OCI-LY1 (cell line): ENCODE results near the gene DHRSX.

Experiments used
- H2AFZ ChIP-seq: fragments of 200-600 bp; sonication (generic), shearing (Covaris generic); 2 replicates; pipeline ENCODE4 v1.6.0; 2014; ENCODE audit warnings: antibody characterized with exemption, mild to moderate bottlenecking, low read length
- H3F3A ChIP-seq: fragments of 200-600 bp; sonication (generic), shearing (Covaris generic); 2 replicates; pipeline ENCODE4 v1.6.0; 2014; ENCODE audit warnings: mild to moderate bottlenecking, antibody characterized with exemption, low read length, moderate library complexity; ENCODE audit not compliant: insufficient read depth
- H3K27ac ChIP-seq: fragments of 200-600 bp; sonication (generic); 2 replicates; pipeline ENCODE4 v1.5.1; 2014; ENCODE audit warnings: low read length, mixed run types, mild to moderate bottlenecking, low read depth; ENCODE audit not compliant: poor library complexity, severe bottlenecking
- H3K27me3 ChIP-seq: fragments of 200-600 bp; sonication (generic); 2 replicates; pipeline ENCODE4 v1.6.0; 2014; ENCODE audit warnings: antibody characterized with exemption, mild to moderate bottlenecking, low read length, moderate library complexity; ENCODE audit not compliant: insufficient read depth
- H3K36me3 ChIP-seq: fragments of 200-600 bp; sonication (generic); 2 replicates; pipeline ENCODE4 v1.6.1; 2014; ENCODE audit warnings: mild to moderate bottlenecking, antibody characterized with exemption, low read length, moderate library complexity, mixed read lengths; ENCODE audit not compliant: insufficient read depth
- H3K4me1 ChIP-seq: fragments of 200-600 bp; sonication (generic); 2 replicates; pipeline ENCODE4 v1.5.1; 2014; ENCODE audit warnings: mild to moderate bottlenecking, low read length, moderate library complexity; ENCODE audit not compliant: insufficient read depth, severe bottlenecking
- H3K4me2 ChIP-seq: fragments of 200-600 bp; sonication (generic), shearing (Covaris generic); 2 replicates; pipeline ENCODE4 v1.6.1; 2014; ENCODE audit warnings: low read length
- H3K4me3 ChIP-seq: fragments of 200-600 bp; sonication (generic); 2 replicates; pipeline ENCODE4 v1.5.1; 2014; ENCODE audit warnings: low read length, low read depth, mild to moderate bottlenecking, mixed read lengths; ENCODE audit not compliant: poor library complexity, severe bottlenecking
- H3K79me2 ChIP-seq: fragments of 200-600 bp; shearing (Covaris generic); 2 replicates; pipeline ENCODE4 v1.6.1; 2016; ENCODE audit warnings: mixed run types, low read length, mixed read lengths; ENCODE audit not compliant: insufficient read depth
- H3K9ac ChIP-seq: fragments of 200-600 bp; sonication (generic), shearing (Covaris generic); 2 replicates; pipeline ENCODE4 v1.6.1; 2014; ENCODE audit warnings: mild to moderate bottlenecking, low read length, mixed read lengths
- H3K9me2 ChIP-seq: fragments of 200-600 bp; sonication (generic), shearing (Covaris generic); 2 replicates; pipeline ENCODE4 v1.6.1; 2014; ENCODE audit warnings: low read depth, mild to moderate bottlenecking, low read length, mixed read lengths
- H3K9me3 ChIP-seq: fragments of 200-600 bp; shearing (Covaris generic); 2 replicates; pipeline ENCODE4 v1.6.1; 2014; ENCODE audit warnings: low read length, mixed read lengths
- H4K20me1 ChIP-seq: fragments of 200-600 bp; sonication (generic), shearing (Covaris generic); 2 replicates; pipeline ENCODE4 v1.6.0; 2016; ENCODE audit warnings: mild to moderate bottlenecking, low read length; ENCODE audit not compliant: insufficient read depth
- EZH2 ChIP-seq: fragments of 200-600 bp; sonication (generic), shearing (Covaris generic); IDR thresholded peaks from 2 replicates; pipeline ENCODE4 v1.8.0; 2017; ENCODE audit warnings: borderline replicate concordance, mixed run types, mild to moderate bottlenecking, antibody characterized with exemption, low read length, moderate library complexity, mixed read lengths
- TF ChIP-seq, protein P1 (sequence below): fragments of 200-600 bp; sonication (generic), shearing (Covaris generic); IDR thresholded peaks from 2 replicates; pipeline ENCODE4 v1.5.1; 2017; ENCODE audit warnings: mild to moderate bottlenecking, antibody characterized with exemption, low read length, moderate library complexity, mixed read lengths

DHRSX gene

DNA sequence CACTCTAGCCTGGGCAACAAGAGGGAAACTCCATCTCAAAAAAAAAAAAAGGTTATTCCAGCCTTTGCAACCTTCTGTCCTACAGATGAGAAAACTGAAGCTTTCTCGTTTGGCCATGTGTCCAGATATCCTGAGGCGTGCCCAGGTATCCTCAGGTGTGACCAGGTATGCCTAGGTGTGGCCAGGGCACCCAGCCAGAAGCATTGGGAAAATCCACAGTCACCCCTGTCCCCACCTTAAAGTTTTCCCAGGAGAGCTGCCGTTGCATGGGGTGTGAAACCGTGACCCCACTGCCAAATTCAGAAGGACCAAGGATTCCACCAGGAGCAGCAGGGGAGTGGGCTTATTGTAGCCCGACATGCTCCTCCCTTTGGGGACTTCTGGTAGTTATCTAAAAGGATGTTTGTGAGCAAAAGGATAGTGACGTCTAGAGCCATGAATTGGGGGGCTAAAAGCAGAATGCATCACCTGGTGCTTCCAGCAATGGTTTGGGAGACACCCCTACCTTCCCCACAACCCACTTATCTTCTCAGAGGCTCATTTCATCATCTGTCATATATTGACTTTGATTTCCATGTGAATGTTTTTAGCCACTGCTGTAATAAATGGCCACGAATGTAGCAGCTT is 4.0 kb upstream of the DHRSX start:
- H3K9me3 ChIP-seq, result no peaks in the 10 kb centered on the region
- H3K27ac ChIP-seq, result no peak overlapping the region

GRCh38 chrX:2503591-2504500 is 3.1 kb upstream of the DHRSX start:
- no peaks in the 10 kb centered on the region for H3K9me2 ChIP-seq
- H3K27ac ChIP-seq, result no peak overlapping the region
- no peak overlapping the region for H3K4me2 ChIP-seq
- peaks cover 8% of the 10 kb centered on the region; the same call in 1 of the 2 replicates for H3K36me3 ChIP-seq
- no peaks in the 10 kb centered on the region for H3F3A ChIP-seq
- no peaks in the 10 kb centered on the region for H4K20me1 ChIP-seq
- peaks cover 15% of the 10 kb centered on the region for H3K79me2 ChIP-seq
- H3K9ac ChIP-seq, result no peak overlapping the region
- no peak overlapping the region for H2AFZ ChIP-seq
- no peak overlapping the region for H3K4me3 ChIP-seq
- no peaks in the 10 kb centered on the region for H3K27me3 ChIP-seq
- TF ChIP-seq, protein P1, sequence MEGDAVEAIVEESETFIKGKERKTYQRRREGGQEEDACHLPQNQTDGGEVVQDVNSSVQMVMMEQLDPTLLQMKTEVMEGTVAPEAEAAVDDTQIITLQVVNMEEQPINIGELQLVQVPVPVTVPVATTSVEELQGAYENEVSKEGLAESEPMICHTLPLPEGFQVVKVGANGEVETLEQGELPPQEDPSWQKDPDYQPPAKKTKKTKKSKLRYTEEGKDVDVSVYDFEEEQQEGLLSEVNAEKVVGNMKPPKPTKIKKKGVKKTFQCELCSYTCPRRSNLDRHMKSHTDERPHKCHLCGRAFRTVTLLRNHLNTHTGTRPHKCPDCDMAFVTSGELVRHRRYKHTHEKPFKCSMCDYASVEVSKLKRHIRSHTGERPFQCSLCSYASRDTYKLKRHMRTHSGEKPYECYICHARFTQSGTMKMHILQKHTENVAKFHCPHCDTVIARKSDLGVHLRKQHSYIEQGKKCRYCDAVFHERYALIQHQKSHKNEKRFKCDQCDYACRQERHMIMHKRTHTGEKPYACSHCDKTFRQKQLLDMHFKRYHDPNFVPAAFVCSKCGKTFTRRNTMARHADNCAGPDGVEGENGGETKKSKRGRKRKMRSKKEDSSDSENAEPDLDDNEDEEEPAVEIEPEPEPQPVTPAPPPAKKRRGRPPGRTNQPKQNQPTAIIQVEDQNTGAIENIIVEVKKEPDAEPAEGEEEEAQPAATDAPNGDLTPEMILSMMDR, result no peak
- no peak for TF ChIP-seq EZH2
- no peaks in the 10 kb centered on the region for H3K9me3 ChIP-seq
- H3K4me1 ChIP-seq, result peaks cover 31% of the 10 kb centered on the region

More for the DNA sequence above, 4.0 kb upstream of the DHRSX start:
- H4K20me1 ChIP-seq, result no peaks in the 10 kb centered on the region
- peaks cover 5% of the 10 kb centered on the region for H3K79me2 ChIP-seq
- H3K36me3 ChIP-seq, result peaks cover 3% of the 10 kb centered on the region; the same call in 1 of the 2 replicates
- no peak overlapping the region for H2AFZ ChIP-seq
- TF ChIP-seq, protein P1, result no peak
- no peak for TF ChIP-seq EZH2
- H3K4me3 ChIP-seq, result no peak overlapping the region
- no peak overlapping the region for H3K9ac ChIP-seq
- H3K27me3 ChIP-seq, result no peaks in the 10 kb centered on the region
- no peak overlapping the region for H3K4me2 ChIP-seq
- H3F3A ChIP-seq, result no peaks in the 10 kb centered on the region
- H3K9me2 ChIP-seq, result no peaks in the 10 kb centered on the region
- peaks cover 30% of the 10 kb centered on the region for H3K4me1 ChIP-seq

GRCh38 chrX:2502668-2503519 is 2.1 kb upstream of the DHRSX start:
- Histone ChIP-seq H3K4me2 (peak overlapping the region; percentile 16; the same call in 1 of the 2 replicates), H3K27ac (peak overlapping the region; percentile 66), H3K9me3 (no peaks in the 10 kb centered on the region), H3K4me3 (no peak overlapping the region), H3K36me3 (peaks cover 14% of the 10 kb centered on the region; the same call in 1 of the 2 replicates), H3K79me2 (peaks cover 25% of the 10 kb centered on the region), H3K4me1 (peaks cover 37% of the 10 kb centered on the region), H3K9ac (peak overlapping the region; percentile 2; the same call in 1 of the 2 replicates), H3K27me3 (no peaks in the 10 kb centered on the region), H4K20me1 (peaks cover 4% of the 10 kb centered on the region; the same call in 1 of the 2 replicates), H3K9me2 (no peaks in the 10 kb centered on the region), H2AFZ (no peak overlapping the region), H3F3A (peaks cover 3% of the 10 kb centered on the region; the same call in 1 of the 2 replicates)
- TF ChIP-seq EZH2, result no peak
- TF ChIP-seq, protein P1, result no peak
